Measurements from ENCODE around the gene BNIP5. TPM values are rescaled to one million over a fixed set of nuclear protein-coding genes. Genes with fewer than 3 reads are reported as not detected.

BNIP5 gene
- total and polyA plus RNA-seq, 2 of the 13 experiments (the other 11 are each of a cell fraction or from before 2014, with no cell fraction given), result not detected

- TF ChIP-seq GLI4 (CRISPR knock-in tag; IDR thresholded peaks at IDR 0.05; ENCODE audit: borderline replicate concordance), result 0 out of 2 replicates have a peak, but pooled peaks have one; percentile 37
- no peak for TF ChIP-seq ZBTB14 (CRISPR knock-in tag; IDR thresholded peaks at IDR 0.05)
- TF ChIP-seq ZNF605 (CRISPR knock-in tag; IDR thresholded peaks at IDR 0.05), result peak; percentile 88; the same call in 1 of the 2 replicates
- TF ChIP-seq ZBTB3 (CRISPR knock-in tag; IDR thresholded peaks at IDR 0.05; ENCODE audit: borderline replicate concordance, low read depth), result no peak
- no peak for TF ChIP-seq THAP8 (CRISPR knock-in tag; IDR thresholded peaks at IDR 0.05; ENCODE audit: borderline replicate concordance)
- TF ChIP-seq MXD1 (CRISPR knock-in tag; IDR thresholded peaks at IDR 0.05), result no peak
- peak; percentile 58; the same call in 1 of the 2 replicates for TF ChIP-seq ZMYM3 (CRISPR knock-in tag; IDR thresholded peaks at IDR 0.05)
- no peak for TF ChIP-seq CREB3 (CRISPR knock-in tag; IDR thresholded peaks at IDR 0.05)
- 0 out of 2 replicates have a peak, but pooled peaks have one; percentile 28 for TF ChIP-seq KMT2B (CRISPR knock-in tag; IDR thresholded peaks at IDR 0.05)
- TF ChIP-seq RFXAP (CRISPR knock-in tag; IDR thresholded peaks at IDR 0.05; ENCODE audit: borderline replicate concordance), result peak; percentile 31; the same call in 1 of the 2 replicates
- TF ChIP-seq HCFC1 (IDR thresholded peaks at IDR 0.05; ENCODE audit: low read depth, low read length), result no peak
- TF ChIP-seq ZBTB26 (CRISPR knock-in tag; IDR thresholded peaks at IDR 0.05; ENCODE audit: borderline replicate concordance), result no peak
- TF ChIP-seq PATZ1 (CRISPR knock-in tag; IDR thresholded peaks at IDR 0.05), result no peak
- TF ChIP-seq ZNF18 (CRISPR knock-in tag; IDR thresholded peaks at IDR 0.05; ENCODE audit: insufficient replicate concordance), result no peak
- 0 out of 2 replicates have a peak, but pooled peaks have one; percentile 21 for TF ChIP-seq NR2C2 (CRISPR knock-in tag; IDR thresholded peaks at IDR 0.05; ENCODE audit: borderline replicate concordance)
- peak; percentile 51; the same call in 1 of the 2 replicates for TF ChIP-seq ZFY (CRISPR knock-in tag; IDR thresholded peaks at IDR 0.05)
- no peak for TF ChIP-seq MEF2D (CRISPR knock-in tag; IDR thresholded peaks at IDR 0.05)
- no peak for TF ChIP-seq ZNF576 (CRISPR knock-in tag; IDR thresholded peaks at IDR 0.05)
- no peak for TF ChIP-seq MED1 (CRISPR knock-in tag; IDR thresholded peaks at IDR 0.05)
Observed at GRCh38 chr6:36340618-36341454, 4.1 kb upstream of the BNIP5 start (continued).

Data from HepG2 (cell line).